Lower leg skin (tissue), 3 donors: ENCODE results near the gene SGIP1.

ENCODE experiments used
- CTCF ChIP-seq, 3 donors: fragments of 450-650 bp; IDR thresholded peaks; one replicate each; pipeline ENCODE4 v1.5.1; 2016; ENCODE audit warnings: antibody characterized with exemption in 3 of 3, mild to moderate bottlenecking in 3 of 3, moderate library complexity in 2 of 3
- POLR2A ChIP-seq, 2 donors: fragments of 450-650 bp; IDR thresholded peaks; one replicate each; pipeline ENCODE4 v1.6.1; 2016 to 2017; ENCODE audit warnings: antibody characterized with exemption in 2 of 2, mild to moderate bottlenecking in 1 of 2, moderate library complexity in 1 of 2

- TF ChIP-seq CTCF (IDR thresholded peaks at IDR 0.05), result no peak
- no peak for TF ChIP-seq POLR2A (IDR thresholded peaks at IDR 0.05)
These were observed 15.1 kb downstream of the SGIP1 start for GRCh38 chr1:66549017-66549416.
